ENCODE measurements around the gene MACO1.

- TF ChIP-seq, protein P1, sequence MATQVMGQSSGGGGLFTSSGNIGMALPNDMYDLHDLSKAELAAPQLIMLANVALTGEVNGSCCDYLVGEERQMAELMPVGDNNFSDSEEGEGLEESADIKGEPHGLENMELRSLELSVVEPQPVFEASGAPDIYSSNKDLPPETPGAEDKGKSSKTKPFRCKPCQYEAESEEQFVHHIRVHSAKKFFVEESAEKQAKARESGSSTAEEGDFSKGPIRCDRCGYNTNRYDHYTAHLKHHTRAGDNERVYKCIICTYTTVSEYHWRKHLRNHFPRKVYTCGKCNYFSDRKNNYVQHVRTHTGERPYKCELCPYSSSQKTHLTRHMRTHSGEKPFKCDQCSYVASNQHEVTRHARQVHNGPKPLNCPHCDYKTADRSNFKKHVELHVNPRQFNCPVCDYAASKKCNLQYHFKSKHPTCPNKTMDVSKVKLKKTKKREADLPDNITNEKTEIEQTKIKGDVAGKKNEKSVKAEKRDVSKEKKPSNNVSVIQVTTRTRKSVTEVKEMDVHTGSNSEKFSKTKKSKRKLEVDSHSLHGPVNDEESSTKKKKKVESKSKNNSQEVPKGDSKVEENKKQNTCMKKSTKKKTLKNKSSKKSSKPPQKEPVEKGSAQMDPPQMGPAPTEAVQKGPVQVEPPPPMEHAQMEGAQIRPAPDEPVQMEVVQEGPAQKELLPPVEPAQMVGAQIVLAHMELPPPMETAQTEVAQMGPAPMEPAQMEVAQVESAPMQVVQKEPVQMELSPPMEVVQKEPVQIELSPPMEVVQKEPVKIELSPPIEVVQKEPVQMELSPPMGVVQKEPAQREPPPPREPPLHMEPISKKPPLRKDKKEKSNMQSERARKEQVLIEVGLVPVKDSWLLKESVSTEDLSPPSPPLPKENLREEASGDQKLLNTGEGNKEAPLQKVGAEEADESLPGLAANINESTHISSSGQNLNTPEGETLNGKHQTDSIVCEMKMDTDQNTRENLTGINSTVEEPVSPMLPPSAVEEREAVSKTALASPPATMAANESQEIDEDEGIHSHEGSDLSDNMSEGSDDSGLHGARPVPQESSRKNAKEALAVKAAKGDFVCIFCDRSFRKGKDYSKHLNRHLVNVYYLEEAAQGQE (IDR thresholded peaks at IDR 0.05; ENCODE audit: insufficient read depth in 1 of 2, low read depth in 2 of 2, low read length in 2 of 2) = no peak
- TF ChIP-seq POLR2AphosphoS5 (IDR thresholded peaks at IDR 0.05; ENCODE audit: low read depth, low read length) = no peak
Measured at GRCh38 chr1:25492323-25492722, 61.6 kb downstream of the MACO1 start.

Measured in PFSK-1 (cell line).